IPS-20b (cell line): ENCODE results near the gene LRRTM1.

Source experiments
- H3K27ac ChIP-seq: one replicate; pipeline ENCODE4 v1.5.1; 2013; ENCODE audit warnings: low read length
- H3K27me3 ChIP-seq: 2 replicates; pipeline ENCODE4 v1.6.1; 2013; ENCODE audit warnings: mild to moderate bottlenecking, low read length, inconsistent platforms; ENCODE audit not compliant: insufficient read depth
- H3K36me3 ChIP-seq: 2 replicates; pipeline ENCODE4 v1.6.1; 2013; ENCODE audit warnings: low read depth, mild to moderate bottlenecking, inconsistent platforms, low read length, moderate library complexity; ENCODE audit not compliant: insufficient read depth
- H3K4me1 ChIP-seq: 2 replicates; pipeline ENCODE4 v1.6.1; 2013; ENCODE audit warnings: mild to moderate bottlenecking, control low read depth, inconsistent platforms, low read length, moderate library complexity; ENCODE audit not compliant: insufficient read depth
- H3K4me3 ChIP-seq: 2 replicates; pipeline ENCODE4 v1.5.1; 2013; ENCODE audit warnings: mild to moderate bottlenecking, low read length, inconsistent platforms
- H3K9ac ChIP-seq: 2 replicates; pipeline ENCODE4 v1.6.1; 2013; ENCODE audit warnings: low read depth, mild to moderate bottlenecking, inconsistent platforms, low read length, moderate library complexity
- H3K9me3 ChIP-seq: 2 replicates; pipeline ENCODE4 v1.6.1; 2013; ENCODE audit warnings: mild to moderate bottlenecking, low read depth, low read length, inconsistent platforms; ENCODE audit not compliant: insufficient read depth

LRRTM1 gene

GRCh38 chr2:80326861-80327260, 22.3 kb upstream of the LRRTM1 start:
- Histone ChIP-seq H3K27me3 (peaks cover 22% of the 10 kb centered on the region), H3K36me3 (no peaks in the 10 kb centered on the region), H3K9ac (no peak overlapping the region), H3K4me1 (peaks cover 54% of the 10 kb centered on the region), H3K9me3 (no peaks in the 10 kb centered on the region), H3K27ac (no peak overlapping the region), H3K4me3 (no peak overlapping the region)

GRCh38 chr2:80326214-80326613, 21.7 kb upstream of the LRRTM1 start:
- Histone ChIP-seq H3K27ac (no peak overlapping the region), H3K4me1 (peaks cover 55% of the 10 kb centered on the region), H3K4me3 (no peak overlapping the region), H3K36me3 (no peaks in the 10 kb centered on the region), H3K9me3 (no peaks in the 10 kb centered on the region), H3K9ac (no peak overlapping the region), H3K27me3 (peaks cover 28% of the 10 kb centered on the region)

GRCh38 chr2:80324525-80324924, 20.0 kb upstream of the LRRTM1 start:
- Histone ChIP-seq H3K27ac (no peak overlapping the region), H3K4me1 (peaks cover 46% of the 10 kb centered on the region), H3K9ac (peak overlapping the region; percentile 13; the same call in 1 of the 2 replicates), H3K36me3 (no peaks in the 10 kb centered on the region), H3K4me3 (peak overlapping the region; percentile 36), H3K9me3 (no peaks in the 10 kb centered on the region), H3K27me3 (peaks cover 29% of the 10 kb centered on the region)

- no peaks in the 10 kb centered on the region for H3K9me3 ChIP-seq
- H3K27ac ChIP-seq: no peak overlapping the region
- H3K4me1 ChIP-seq: peaks cover 46% of the 10 kb centered on the region
- H3K36me3 ChIP-seq: no peaks in the 10 kb centered on the region
- peaks cover 29% of the 10 kb centered on the region for H3K27me3 ChIP-seq
- H3K4me3 ChIP-seq: no peak overlapping the region
- no peak overlapping the region for H3K9ac ChIP-seq
These were observed 19.1 kb upstream of the LRRTM1 start for GRCh38 chr2:80323610-80324009.

- H3K27ac ChIP-seq: no peak overlapping the region
- peaks cover 29% of the 10 kb centered on the region for H3K27me3 ChIP-seq
- H3K9me3 ChIP-seq: no peaks in the 10 kb centered on the region
- peak overlapping the region; percentile 27; the same call in 1 of the 2 replicates for H3K4me3 ChIP-seq
- no peak overlapping the region for H3K9ac ChIP-seq
- H3K4me1 ChIP-seq: peaks cover 46% of the 10 kb centered on the region
- no peaks in the 10 kb centered on the region for H3K36me3 ChIP-seq
These were observed 18.4 kb upstream of the LRRTM1 start for GRCh38 chr2:80322958-80323357.

- H3K27me3 ChIP-seq: peaks cover 29% of the 10 kb centered on the region
- peaks cover 46% of the 10 kb centered on the region for H3K4me1 ChIP-seq
- no peak overlapping the region for H3K9ac ChIP-seq
- no peaks in the 10 kb centered on the region for H3K9me3 ChIP-seq
- H3K27ac ChIP-seq: no peak overlapping the region
- H3K36me3 ChIP-seq: no peaks in the 10 kb centered on the region
- H3K4me3 ChIP-seq: peak overlapping the region; percentile 27; the same call in 1 of the 2 replicates
These were observed 17.9 kb upstream of the LRRTM1 start for GRCh38 chr2:80322311-80322920.

- Histone ChIP-seq H3K4me1 (no peaks in the 10 kb centered on the region), H3K9ac (no peak overlapping the region), H3K36me3 (no peaks in the 10 kb centered on the region), H3K4me3 (no peak overlapping the region), H3K27ac (no peak overlapping the region), H3K27me3 (peaks cover 10% of the 10 kb centered on the region), H3K9me3 (no peaks in the 10 kb centered on the region)
These were observed 7.8 kb upstream of the LRRTM1 start for GRCh38 chr2:80312282-80312839.

- peaks cover 17% of the 10 kb centered on the region for H3K27me3 ChIP-seq
- H3K27ac ChIP-seq: no peak overlapping the region
- no peaks in the 10 kb centered on the region for H3K9me3 ChIP-seq
- H3K9ac ChIP-seq: no peak overlapping the region
- no peaks in the 10 kb centered on the region for H3K36me3 ChIP-seq
- no peaks in the 10 kb centered on the region for H3K4me1 ChIP-seq
- no peak overlapping the region for H3K4me3 ChIP-seq
These were observed 6.8 kb upstream of the LRRTM1 start for GRCh38 chr2:80311304-80311703.

GRCh38 chr2:80303006-80303908, 1.3 kb downstream of the LRRTM1 start:
- no peak overlapping the region for H3K27ac ChIP-seq
- peak overlapping the region; percentile 66 for H3K4me3 ChIP-seq
- peaks cover 91% of the 10 kb centered on the region for H3K27me3 ChIP-seq
- H3K9me3 ChIP-seq: no peaks in the 10 kb centered on the region
- H3K9ac ChIP-seq: peak overlapping the region; percentile 34; the same call in 1 of the 2 replicates
- peaks cover 35% of the 10 kb centered on the region for H3K4me1 ChIP-seq
- H3K36me3 ChIP-seq: no peaks in the 10 kb centered on the region

GRCh38 chr2:80302314-80303005, 2.1 kb downstream of the LRRTM1 start:
- H3K9me3 ChIP-seq: no peaks in the 10 kb centered on the region
- peaks cover 35% of the 10 kb centered on the region for H3K4me1 ChIP-seq
- H3K36me3 ChIP-seq: no peaks in the 10 kb centered on the region
- peak overlapping the region; percentile 34; the same call in 1 of the 2 replicates for H3K9ac ChIP-seq
- peaks cover 83% of the 10 kb centered on the region for H3K27me3 ChIP-seq
- H3K4me3 ChIP-seq: peak overlapping the region; percentile 66
- H3K27ac ChIP-seq: no peak overlapping the region

- H3K27me3 ChIP-seq: peaks cover 79% of the 10 kb centered on the region
These were observed 2.6 kb downstream of the LRRTM1 start for GRCh38 chr2:80302001-80302313.

More at GRCh38 chr2:80302001-80302313, 2.6 kb downstream of the LRRTM1 start:
- Histone ChIP-seq H3K36me3 (no peaks in the 10 kb centered on the region), H3K27ac (no peak overlapping the region), H3K4me1 (peaks cover 35% of the 10 kb centered on the region), H3K9ac (no peak overlapping the region), H3K4me3 (peak overlapping the region; percentile 66), H3K9me3 (no peaks in the 10 kb centered on the region)
